Measurements from ENCODE around the gene TRABD2A. TPM values are rescaled to one million over a fixed set of nuclear protein-coding genes. Genes with fewer than 3 reads are reported as not detected.

The TRABD2A gene
- total and polyA plus RNA-seq, 2 experiments from 2014 or later: not detected

GRCh38 chr2:84858123-84858522 lies 22.8 kb downstream of the TRABD2A start:
- Histone ChIP-seq H3K27me3 (peaks cover 6% of the 10 kb centered on the region), H3K27ac (no peak overlapping the region), H3K9me3 (ENCODE audit: low read depth) (no peaks in the 10 kb centered on the region), H3K4me1 (ENCODE audit: low read depth) (no peaks in the 10 kb centered on the region), H3K4me3 (no peak overlapping the region), H3K36me3 (no peaks in the 10 kb centered on the region)
- DNase-seq (ENCODE audit: low read depth in 1 of 2, low spot score in 1 of 2): peak; percentile 18 to 24
- peak; percentile 42 for TF ChIP-seq CTCF (IDR thresholded peaks at IDR 0.05; ENCODE audit: low read depth, low read length)

- H3K4me1 ChIP-seq (ENCODE audit: low read depth): no peaks in the 10 kb centered on the region
- no peaks in the 10 kb centered on the region for H3K36me3 ChIP-seq
- no peak overlapping the region for H3K4me3 ChIP-seq
- no peak overlapping the region for H3K27ac ChIP-seq
- no peak for TF ChIP-seq CTCF (IDR thresholded peaks at IDR 0.05; ENCODE audit: low read depth, low read length)
- H3K27me3 ChIP-seq: peaks cover 6% of the 10 kb centered on the region
- H3K9me3 ChIP-seq (ENCODE audit: low read depth): no peaks in the 10 kb centered on the region
- no peak for DNase-seq (ENCODE audit: low read depth in 1 of 2, low spot score in 1 of 2)
Measured at GRCh38 chr2:84857566-84857965, 23.3 kb downstream of the TRABD2A start.

GRCh38 chr2:84856787-84857186 lies 24.1 kb downstream of the TRABD2A start:
- DNase-seq (ENCODE audit: low read depth in 1 of 2, low spot score in 1 of 2): no peak
- H3K4me1 ChIP-seq (ENCODE audit: low read depth): no peaks in the 10 kb centered on the region
- TF ChIP-seq CTCF (IDR thresholded peaks at IDR 0.05; ENCODE audit: low read depth, low read length): no peak

GRCh38 chr2:84855731-84856130 lies 25.2 kb downstream of the TRABD2A start:
- DNase-seq (ENCODE audit: low read depth in 1 of 2, low spot score in 1 of 2): no peak
- H3K9me3 ChIP-seq (ENCODE audit: low read depth): no peaks in the 10 kb centered on the region
- no peak overlapping the region for H3K27ac ChIP-seq
- H3K36me3 ChIP-seq: no peaks in the 10 kb centered on the region
- no peaks in the 10 kb centered on the region for H3K27me3 ChIP-seq
- no peak for TF ChIP-seq CTCF (IDR thresholded peaks at IDR 0.05; ENCODE audit: low read depth, low read length)
- H3K4me1 ChIP-seq (ENCODE audit: low read depth): no peaks in the 10 kb centered on the region
- H3K4me3 ChIP-seq: no peak overlapping the region

More at GRCh38 chr2:84856787-84857186, 24.1 kb downstream of the TRABD2A start:
- H3K27me3 ChIP-seq: peaks cover 2% of the 10 kb centered on the region
- H3K4me3 ChIP-seq: no peak overlapping the region
- no peak overlapping the region for H3K27ac ChIP-seq
- H3K36me3 ChIP-seq: no peaks in the 10 kb centered on the region
- no peaks in the 10 kb centered on the region for H3K9me3 ChIP-seq (ENCODE audit: low read depth)

GRCh38 chr2:84854850-84855249 lies 26.0 kb downstream of the TRABD2A start:
- H3K4me1 ChIP-seq (ENCODE audit: low read depth): no peaks in the 10 kb centered on the region
- no peak overlapping the region for H3K27ac ChIP-seq
- H3K9me3 ChIP-seq (ENCODE audit: low read depth): no peaks in the 10 kb centered on the region
- no peak overlapping the region for H3K4me3 ChIP-seq
- DNase-seq (ENCODE audit: low read depth in 1 of 2, low spot score in 1 of 2): no peak
- no peaks in the 10 kb centered on the region for H3K27me3 ChIP-seq
- TF ChIP-seq CTCF (IDR thresholded peaks at IDR 0.05; ENCODE audit: low read depth, low read length): no peak
- H3K36me3 ChIP-seq: no peaks in the 10 kb centered on the region

GRCh38 chr2:84851876-84852275 lies 29.0 kb downstream of the TRABD2A start:
- Histone ChIP-seq H3K27ac (no peak overlapping the region), H3K4me3 (no peak overlapping the region), H3K27me3 (no peaks in the 10 kb centered on the region), H3K4me1 (ENCODE audit: low read depth) (no peaks in the 10 kb centered on the region), H3K9me3 (ENCODE audit: low read depth) (no peaks in the 10 kb centered on the region), H3K36me3 (no peaks in the 10 kb centered on the region)
- no peak for DNase-seq (ENCODE audit: low read depth in 1 of 2, low spot score in 1 of 2)
- TF ChIP-seq CTCF (IDR thresholded peaks at IDR 0.05; ENCODE audit: low read depth, low read length): no peak
